Mucosa of descending colon (tissue), 3 donors: Measurements from ENCODE around the gene CABP7. TPM values are rescaled to one million over a fixed set of nuclear protein-coding genes. Genes with fewer than 3 reads are reported as not detected.

ENCODE experiments used
- ATAC-seq: fragments of 200-7000 bp; cut with Tn5 transposase; one replicate; pipeline ENCODE4 v1.9.1; 2020; ENCODE audit warnings: mild to moderate bottlenecking, moderate library complexity
- DNase-seq, 3 donors: peaks; one replicate each; pipeline ENCODE4 v3.0.0-alpha.2; 2020
- H3K36me3 ChIP-seq: fragments of 200-600 bp; one replicate; pipeline ENCODE4 v1.8.0; 2021; ENCODE audit warnings: low read depth, mild to moderate bottlenecking
- H3K4me1 ChIP-seq: fragments of 200-600 bp; one replicate; pipeline ENCODE4 v1.8.0; 2021; ENCODE audit warnings: low read depth, mild to moderate bottlenecking
- H3K4me3 ChIP-seq: fragments of 200-600 bp; one replicate; pipeline ENCODE4 v1.8.0; 2021; ENCODE audit warnings: mild to moderate bottlenecking
- H3K9me3 ChIP-seq: fragments of 200-600 bp; one replicate; pipeline ENCODE4 v1.8.0; 2021; ENCODE audit warnings: mild to moderate bottlenecking
- intact Hi-C, 2 donors: fragments of 100-400 bp; cut with DNase I in 1 of 2; cut with micrococcal nuclease in 1 of 2; formaldehyde crosslinking; loops; one replicate each; pipeline versions ENCODE4 v1.11.0 to v1.11.1; 2022; cut with DNase I, micrococcal nuclease
- long read RNA-seq, 2 donors: library from polyadenylated mRNA; unstranded; transcript quantifications; one replicate each; pipeline ENCODE4 v2.0.0, GENCODE V29; 2019 to 2021
- total RNA-seq, 3 donors: library from RNA; stranded (reverse); fragmentation: NEBNext Ultra II Directional in 2 of 3; extraction: Animal tissue kit (Norgen Biotek cat#: 25700) in 2 of 3; gene quantifications; one replicate each; pipeline versions ENCODE4 v1.2.1 to v1.2.4, GENCODE V29; 2021 to 2023
- TF ChIP-seq, protein P1 (sequence below): fragments of 200-600 bp; IDR thresholded peaks from one replicate; pipeline ENCODE4 v1.8.0; 2022; ENCODE audit warnings: antibody characterized with exemption, mild to moderate bottlenecking
- donor health status: DM: no; HTN: no; CAD: no; lungs with moderate emphysema.
- donor health status: DM: no; HTN: no; CAD: no.
- donor health status: DM: no; HTN: yes; CAD: no.

The CABP7 gene
- total RNA-seq: under 1 TPM in 2 of 3 donors, not detected in 1; 0.19 to 0.41 TPM
- long read RNA-seq, donor 1, partial matches to known transcripts: 0 of 3 reads
- long read RNA-seq, donor 1, other reads (novel, unspliced or antisense): 2 of 3 reads
- long read RNA-seq, donor 2: 0 reads

DNA sequence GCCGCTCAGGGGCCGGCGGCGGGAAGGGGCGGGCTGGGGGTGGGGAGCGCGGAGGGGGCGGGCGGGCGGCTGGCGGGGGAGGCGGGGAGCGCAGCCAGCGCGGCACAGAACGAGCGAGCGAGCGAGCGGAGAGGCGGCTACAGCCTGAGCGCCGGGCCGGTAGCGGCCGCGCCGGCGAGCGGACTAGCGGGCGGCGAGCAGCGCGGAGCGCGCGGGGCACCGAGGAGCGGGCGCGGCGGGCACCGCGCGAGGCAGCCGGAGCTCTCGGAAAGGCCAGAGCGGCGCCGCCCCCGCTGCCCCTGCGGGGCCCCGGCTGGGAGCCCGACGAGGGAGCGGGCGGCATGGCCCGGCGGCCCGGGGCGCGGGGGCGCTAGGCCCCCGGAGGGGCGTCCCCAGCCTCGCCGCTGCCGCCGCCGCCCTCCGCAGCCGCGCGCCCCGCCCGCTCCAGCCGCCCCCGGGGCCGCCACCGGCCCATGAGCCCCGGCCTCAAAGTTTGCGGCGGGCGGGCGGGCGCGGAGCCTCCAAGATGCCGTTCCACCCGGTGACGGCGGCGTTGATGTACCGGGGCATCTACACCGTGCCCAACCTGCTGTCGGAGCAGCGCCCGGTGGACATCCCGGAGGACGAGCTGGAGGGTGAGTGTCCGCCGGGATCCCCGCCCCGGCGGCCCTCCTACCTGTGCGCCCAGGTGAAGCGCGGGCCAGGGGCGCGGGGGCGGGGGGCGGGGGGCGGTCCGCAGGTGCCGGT is at the start of gene CABP7:
CABP7 (plus strand) TSS at position 105 of the 747 bp plus-strand sequence; CDS start at position 527, 422 bp downstream.
- ATAC-seq (peak; percentile 19), DNase-seq (no peak)
- H3K4me3 ChIP-seq: no peak within 1 kb of the TSS

DNA sequence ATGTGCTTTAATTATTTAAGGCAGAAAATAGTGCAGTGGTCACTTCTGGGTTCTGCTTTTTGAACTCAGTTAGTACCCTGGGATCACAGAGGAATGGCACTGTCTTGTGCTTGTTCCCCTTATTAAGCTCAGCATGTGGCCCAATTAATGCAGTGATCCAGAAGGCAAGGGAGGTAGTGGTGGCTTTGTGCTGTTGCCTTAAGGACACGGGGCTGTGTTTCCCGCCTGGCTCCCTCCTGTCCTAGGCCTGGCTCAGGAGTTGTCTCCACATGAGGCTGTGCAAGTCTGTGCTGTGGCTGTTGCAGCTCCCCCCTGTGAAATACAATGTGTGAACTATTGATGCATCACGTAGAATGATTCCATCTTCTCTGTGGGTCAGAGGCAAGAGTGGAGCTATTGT is 49.2 kb upstream of the CABP7 start:
- no peak overlapping the region for H3K4me3 ChIP-seq
- intact Hi-C loops: no loop called here
- ATAC-seq (no peak), DNase-seq (no peak)
- TF ChIP-seq, protein P1, sequence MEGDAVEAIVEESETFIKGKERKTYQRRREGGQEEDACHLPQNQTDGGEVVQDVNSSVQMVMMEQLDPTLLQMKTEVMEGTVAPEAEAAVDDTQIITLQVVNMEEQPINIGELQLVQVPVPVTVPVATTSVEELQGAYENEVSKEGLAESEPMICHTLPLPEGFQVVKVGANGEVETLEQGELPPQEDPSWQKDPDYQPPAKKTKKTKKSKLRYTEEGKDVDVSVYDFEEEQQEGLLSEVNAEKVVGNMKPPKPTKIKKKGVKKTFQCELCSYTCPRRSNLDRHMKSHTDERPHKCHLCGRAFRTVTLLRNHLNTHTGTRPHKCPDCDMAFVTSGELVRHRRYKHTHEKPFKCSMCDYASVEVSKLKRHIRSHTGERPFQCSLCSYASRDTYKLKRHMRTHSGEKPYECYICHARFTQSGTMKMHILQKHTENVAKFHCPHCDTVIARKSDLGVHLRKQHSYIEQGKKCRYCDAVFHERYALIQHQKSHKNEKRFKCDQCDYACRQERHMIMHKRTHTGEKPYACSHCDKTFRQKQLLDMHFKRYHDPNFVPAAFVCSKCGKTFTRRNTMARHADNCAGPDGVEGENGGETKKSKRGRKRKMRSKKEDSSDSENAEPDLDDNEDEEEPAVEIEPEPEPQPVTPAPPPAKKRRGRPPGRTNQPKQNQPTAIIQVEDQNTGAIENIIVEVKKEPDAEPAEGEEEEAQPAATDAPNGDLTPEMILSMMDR: no peak
- H3K4me1 ChIP-seq: no peaks in the 10 kb centered on the region
- H3K9me3 ChIP-seq: no peaks in the 10 kb centered on the region
- peaks cover 10% of the 10 kb centered on the region for H3K36me3 ChIP-seq

More for the DNA sequence above, at the start of gene CABP7:
- TF ChIP-seq, protein P1: no peak
- intact Hi-C loops: no loop called here
- H3K9me3 ChIP-seq: no peaks in the 10 kb centered on the region
- H3K4me1 ChIP-seq: peaks cover 2% of the 10 kb centered on the region
- no peaks in the 10 kb centered on the region for H3K36me3 ChIP-seq

- DNase-seq (no peak), ATAC-seq (no peak)
- TF ChIP-seq, protein P1: no peak
- Histone ChIP-seq H3K9me3 (no peaks in the 10 kb centered on the region), H3K4me1 (no peaks in the 10 kb centered on the region), H3K4me3 (no peak overlapping the region), H3K36me3 (peaks cover 10% of the 10 kb centered on the region)
- intact Hi-C loops: no loop called here
Measured at GRCh38 chr22:29673361-29674066, 46.3 kb upstream of the CABP7 start.

DNA sequence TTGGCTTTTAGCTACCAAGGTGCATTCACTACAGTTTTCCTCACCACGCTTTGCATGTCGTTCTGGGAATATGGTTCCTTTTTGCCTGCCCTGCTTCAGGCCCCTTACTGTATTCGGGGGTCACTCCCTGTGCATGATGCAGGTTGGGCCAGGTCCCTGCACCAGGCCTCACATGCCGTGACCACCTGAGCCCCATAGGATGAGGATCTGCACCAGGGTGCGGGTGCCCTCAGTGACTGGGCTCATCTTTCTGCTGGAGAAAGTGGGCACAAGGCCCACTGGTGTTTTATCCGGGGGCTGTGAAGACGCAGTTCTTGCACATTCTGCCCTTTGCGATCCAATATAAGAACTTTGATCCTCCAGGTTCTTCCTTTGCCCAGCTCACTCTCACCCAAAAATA is 45.7 kb upstream of the CABP7 start:
- TF ChIP-seq, protein P1: no peak
- Histone ChIP-seq H3K4me3 (no peak overlapping the region), H3K9me3 (no peaks in the 10 kb centered on the region), H3K36me3 (peaks cover 10% of the 10 kb centered on the region), H3K4me1 (no peaks in the 10 kb centered on the region)
- ATAC-seq (no peak), DNase-seq (no peak)
- intact Hi-C loops: no loop called here

- H3K36me3 ChIP-seq: peaks cover 5% of the 10 kb centered on the region
- no peaks in the 10 kb centered on the region for H3K9me3 ChIP-seq
- TF ChIP-seq, protein P1: no peak
- no peak overlapping the region for H3K4me3 ChIP-seq
- no peaks in the 10 kb centered on the region for H3K4me1 ChIP-seq
- DNase-seq: no peak
- intact Hi-C loops: no loop called here
- ATAC-seq: no peak
Measured at GRCh38 chr22:29679316-29679715, 40.5 kb upstream of the CABP7 start.
